Astrocyte (in vitro differentiated cells and primary cell): ENCODE measurements around the gene PTPN11.

Experiments used
- CTCF ChIP-seq: IDR thresholded peaks from 2 replicates; pipeline ENCODE4 v1.5.1; 2011; ENCODE audit warnings: low read depth, mild to moderate bottlenecking, inconsistent platforms, low read length, moderate library complexity; ENCODE audit not compliant: insufficient read depth
- EZH2 ChIP-seq: IDR thresholded peaks from 2 replicates; pipeline ENCODE4 v1.6.1; 2012; ENCODE audit warnings: mild to moderate bottlenecking, low read length, inconsistent platforms; ENCODE audit not compliant: insufficient read depth

DNA sequence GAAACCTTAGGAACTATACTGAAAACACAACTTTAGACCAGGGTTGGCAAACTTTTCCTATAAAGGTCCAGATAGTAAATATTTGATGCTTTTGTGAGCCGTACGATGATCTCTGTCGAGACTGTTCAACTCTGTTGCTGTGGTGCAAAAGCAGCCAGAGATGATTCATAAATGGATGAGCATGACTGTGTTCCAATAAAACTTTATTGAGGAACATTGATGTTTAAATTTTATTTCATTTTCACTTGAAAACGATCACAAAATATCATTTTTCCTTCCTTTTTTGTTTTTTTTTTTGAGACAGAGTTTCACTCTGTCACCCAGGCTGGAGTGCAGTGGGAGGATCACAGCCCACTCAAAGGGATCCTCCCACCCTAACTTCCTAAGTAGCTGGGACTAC, 105.5 kb downstream of the PTPN11 start:
- TF ChIP-seq CTCF (no peak), EZH2 (no peak)
